Measurements from ENCODE around the gene TRMT2B.

The TRMT2B gene

DNA sequence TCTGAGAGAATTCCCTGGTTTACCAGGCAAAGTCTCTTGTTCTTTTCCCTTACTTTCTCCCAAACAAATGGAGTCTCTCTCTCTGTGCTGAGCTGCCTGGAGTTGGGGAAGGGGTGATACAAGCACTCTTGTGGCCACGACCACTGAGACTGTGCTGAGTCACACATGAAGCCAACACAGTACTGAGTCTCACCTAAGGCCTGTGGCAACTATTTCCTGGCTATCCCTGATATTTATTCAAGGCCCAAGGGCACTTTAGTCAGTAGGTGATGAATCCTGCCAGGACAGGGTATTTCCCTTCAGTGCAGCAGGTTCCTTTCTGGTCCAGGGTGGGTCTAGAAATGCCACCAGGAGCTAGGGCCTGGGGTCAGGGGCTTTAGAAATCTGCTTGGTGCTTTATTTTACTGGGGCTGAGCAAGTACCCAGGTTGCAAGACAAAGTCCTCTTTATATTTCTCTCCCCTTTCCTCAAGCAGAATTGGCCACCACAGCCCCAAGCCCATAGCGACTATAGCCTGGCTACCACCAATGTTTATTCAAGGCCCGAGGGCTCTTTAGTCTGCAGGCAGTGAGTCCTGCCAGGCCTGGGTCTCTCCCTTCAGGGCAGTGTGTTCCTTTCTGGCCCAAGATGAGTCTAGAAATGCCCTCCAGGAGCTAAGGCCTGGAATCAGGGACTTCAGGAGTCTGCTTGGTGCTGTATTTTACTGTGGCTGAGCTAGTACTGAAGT, 71.9 kb downstream of the TRMT2B start:
- no peak overlapping the region for H3K4me3 ChIP-seq (ENCODE audit: low read length)

DNA sequence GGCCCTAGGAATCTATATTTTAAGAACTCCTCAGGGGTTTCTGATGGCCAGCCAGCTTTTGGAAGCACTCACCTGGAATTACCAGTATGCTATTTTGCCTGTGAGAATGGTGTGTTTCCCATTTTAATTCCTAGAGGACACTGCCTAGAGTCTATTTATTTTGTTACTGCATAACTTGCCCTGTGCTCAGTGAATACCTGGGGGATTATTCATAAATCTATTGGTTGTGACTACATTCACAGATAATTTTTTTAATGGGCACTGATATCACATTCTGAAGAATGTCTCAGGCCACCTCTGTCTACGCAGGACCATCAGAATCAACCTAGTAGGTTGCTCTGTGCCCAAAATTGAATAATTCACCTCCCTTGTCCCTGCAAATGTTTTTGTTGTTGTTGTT, 75.7 kb downstream of the TRMT2B start:
- H3K4me3 ChIP-seq (ENCODE audit: low read length) = no peak overlapping the region
- no peak for TF ChIP-seq ZNF274 (IDR thresholded peaks at IDR 0.05; ENCODE audit: low read depth, low read length)

More for the DNA sequence above, 71.9 kb downstream of the TRMT2B start:
- no peak for TF ChIP-seq ZNF274 (IDR thresholded peaks at IDR 0.05; ENCODE audit: low read depth, low read length)

DNA sequence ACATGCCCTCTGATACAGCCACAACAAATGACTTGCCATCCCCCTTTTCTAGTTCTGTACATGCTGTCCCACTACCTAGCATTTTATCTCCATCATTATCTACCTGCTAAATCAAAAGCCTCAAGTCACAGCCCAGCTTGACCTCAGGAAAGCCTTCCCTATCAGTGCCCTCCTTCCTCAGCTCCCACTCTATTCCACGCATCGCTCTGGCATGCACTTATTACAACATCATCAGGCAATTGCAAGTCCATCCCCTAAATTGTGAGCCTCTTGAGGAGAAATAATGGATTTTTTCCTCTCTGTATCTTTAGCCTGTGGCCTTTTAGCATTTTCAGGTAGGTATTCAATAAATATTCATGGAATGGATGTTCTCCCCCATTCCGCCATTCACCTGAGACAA, 76.7 kb downstream of the TRMT2B start:
- no peak for TF ChIP-seq ZNF274 (IDR thresholded peaks at IDR 0.05; ENCODE audit: low read depth, low read length)

DNA sequence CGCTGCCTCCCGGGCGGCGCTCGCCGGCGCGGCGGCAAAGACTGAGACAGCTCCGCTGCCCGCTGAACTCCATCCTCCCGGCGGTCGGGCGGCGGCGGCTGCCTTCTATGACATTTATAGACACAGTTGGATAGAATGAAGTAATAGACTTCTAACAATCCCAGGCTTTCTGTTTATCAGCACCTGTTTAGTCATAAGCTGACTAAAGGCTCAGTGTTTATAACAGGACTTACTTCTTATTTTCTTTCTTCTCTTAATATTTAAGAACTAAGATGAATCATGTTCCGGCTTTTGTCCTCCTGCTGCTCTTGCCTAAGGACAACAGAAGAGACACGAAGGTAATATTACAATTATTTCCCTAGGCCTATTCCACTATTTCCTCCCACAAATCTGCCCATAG, 78.5 kb downstream of the TRMT2B start:
- no peak for TF ChIP-seq ZNF274 (IDR thresholded peaks at IDR 0.05; ENCODE audit: low read depth, low read length)
- no peak overlapping the region for H3K4me3 ChIP-seq (ENCODE audit: low read length)

More for the DNA sequence above, 76.7 kb downstream of the TRMT2B start:
- no peak overlapping the region for H3K4me3 ChIP-seq (ENCODE audit: low read length)

DNA sequence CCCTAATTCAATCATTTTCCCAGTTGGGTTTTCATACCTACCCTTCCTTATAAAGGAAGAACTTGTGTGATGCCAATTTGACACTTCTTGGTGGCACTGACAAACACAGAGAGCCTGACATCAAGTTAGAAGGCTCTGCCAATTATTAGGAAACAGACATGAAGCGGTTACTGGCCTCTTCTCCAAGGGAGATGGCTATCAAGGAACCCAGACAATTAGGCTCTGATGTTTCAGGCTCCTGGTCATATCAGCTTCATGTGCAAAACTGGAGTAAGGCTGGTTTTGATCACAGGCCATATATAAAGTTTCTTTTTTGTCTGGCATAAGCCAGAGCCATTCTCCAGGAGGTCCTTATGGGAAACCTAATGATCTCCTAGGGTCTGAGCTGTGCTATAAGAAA, 82.0 kb downstream of the TRMT2B start:
- no peak for TF ChIP-seq ZNF274 (IDR thresholded peaks at IDR 0.05; ENCODE audit: low read depth, low read length)
- H3K4me3 ChIP-seq (ENCODE audit: low read length) = no peak overlapping the region

DNA sequence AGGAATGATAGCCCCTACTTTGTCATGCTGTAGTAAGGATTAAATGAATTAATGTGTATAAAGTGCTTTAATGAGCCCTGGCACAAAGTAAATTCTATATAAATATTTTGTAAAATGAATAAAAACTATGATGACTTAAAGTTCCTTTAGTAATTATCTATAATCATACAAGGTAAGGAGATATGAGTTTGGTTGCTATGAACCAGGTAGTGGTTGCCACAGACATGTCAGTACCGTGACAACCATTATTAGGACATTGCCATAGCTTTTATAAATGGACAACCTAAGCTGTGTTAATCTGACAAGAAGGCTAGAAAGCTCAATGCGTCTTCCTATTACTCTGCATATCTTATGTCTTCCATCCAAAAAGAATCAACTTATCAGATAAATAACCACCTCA, 82.5 kb downstream of the TRMT2B start, which contains the start of gene ARL13A:
Gene ARL13A (plus strand): TSS at position 301 of the 400 bp plus-strand sequence. CDS start 3,982 bp downstream, outside the sequence.
- no peak within 1 kb of the TSS for H3K4me3 ChIP-seq (ENCODE audit: low read length)
- no peak for TF ChIP-seq ZNF274 (IDR thresholded peaks at IDR 0.05; ENCODE audit: low read depth, low read length)

DNA sequence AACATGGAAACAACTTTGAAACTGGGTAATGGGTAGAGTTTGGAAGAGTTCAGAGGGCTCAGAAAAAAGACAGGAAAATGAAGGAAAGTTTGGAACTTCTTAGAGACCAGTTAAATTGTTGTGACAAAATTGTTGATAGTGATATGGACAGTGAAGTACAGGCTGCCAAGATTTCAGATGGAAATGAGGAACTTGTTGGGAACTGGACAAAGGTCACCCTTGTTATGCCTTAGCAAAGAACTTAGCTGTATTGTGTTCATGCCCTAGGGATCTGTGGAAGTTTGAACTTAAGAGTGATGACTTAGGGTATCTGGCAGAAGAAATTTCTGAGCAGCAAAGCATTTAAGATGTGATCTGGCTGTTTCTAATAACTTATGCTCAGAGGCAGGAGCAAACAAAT, 87.5 kb downstream of the TRMT2B start:
- no peak overlapping the region for H3K4me3 ChIP-seq (ENCODE audit: low read length)
- TF ChIP-seq ZNF274 (IDR thresholded peaks at IDR 0.05; ENCODE audit: low read depth, low read length) = no peak

DNA sequence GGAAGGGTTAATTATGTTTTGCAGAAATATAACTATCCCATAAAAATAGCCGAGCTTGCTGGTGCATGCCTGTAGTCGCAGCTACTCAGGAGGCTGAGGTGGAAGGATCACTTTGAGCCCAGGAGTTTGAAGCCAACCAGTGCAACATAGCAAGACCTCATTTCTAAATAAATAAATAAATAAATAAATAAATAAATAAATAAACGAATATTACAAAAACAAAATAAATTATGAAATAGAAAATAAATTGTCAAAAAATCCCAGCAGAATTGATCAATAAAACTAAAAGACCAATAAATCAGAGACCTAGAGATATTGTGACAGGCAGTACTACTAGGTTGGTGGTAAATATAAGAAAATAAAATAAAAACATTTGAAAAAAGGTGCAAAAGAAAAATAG, 89.1 kb downstream of the TRMT2B start:
- no peak overlapping the region for H3K4me3 ChIP-seq (ENCODE audit: low read length)
- TF ChIP-seq ZNF274 (IDR thresholded peaks at IDR 0.05; ENCODE audit: low read depth, low read length) = no peak

All from GM08714 (cell line).